GM12878 (cell line): Measurements from ENCODE around the gene CACNG5. TPM values are rescaled to one million over a fixed set of nuclear protein-coding genes. Genes with fewer than 3 reads are reported as not detected.

Experiments
- ATAC-seq: fragments of 200-7000 bp; cut with Tn5 transposase; 3 replicates; pipeline ENCODE4 v1.9.1; 2020; ENCODE audit warnings: mild to moderate bottlenecking, moderate library complexity
- BruUV-seq: library from RNA; stranded (reverse); fragments of 400-500 nt; replicated peaks from 2 replicates; lab custom pipeline; 2021; lab: Mats Ljungman, UMichigan
- CTCF ChIA-PET: fragments of 300-600 bp; sonication (Branson Sonifier 250); formaldehyde crosslinking; extraction: SDS; loops from one replicate; lab custom pipeline; 2021; ENCODE audit warnings: inconsistent platforms; lab: Yijun Ruan, JAX
- POLR2A ChIA-PET: fragments of 350-600 bp; formaldehyde crosslinking; extraction: SDS; loops from one replicate; lab custom pipeline; 2021; ENCODE audit warnings: inconsistent platforms; lab: Charles Lee
- RAD21 ChIA-PET: fragments of 300-600 bp; sonication (Branson Sonifier 250); formaldehyde crosslinking; loops from one replicate; lab custom pipeline; 2023; ENCODE audit warnings: antibody characterized with exemption; ENCODE audit not compliant: unreplicated experiment; lab: Charles Lee
- SMC1A ChIA-PET: fragments of 300-600 bp; sonication (Branson Sonifier 250); formaldehyde crosslinking; loops from one replicate; lab custom pipeline; 2023; ENCODE audit not compliant: unreplicated experiment, uncharacterized antibody; lab: Charles Lee
- DNase-seq: peaks from one replicate; pipeline ENCODE4 v3.0.0-alpha.2; 2011; ENCODE audit warnings: low read depth, low spot score
- FAIRE-seq: peaks from 3 replicates; lab custom pipeline; 2011; peaks lifted over from hg19 to GRCh38; lab: Jason Lieb, UNC
- H2AFZ ChIP-seq: 2 replicates; pipeline ENCODE4 v1.6.0; 2011; ENCODE audit warnings: low read depth, low read length, control low read depth; ENCODE audit not compliant: control insufficient read depth
- H3K27ac ChIP-seq: 2 replicates; pipeline ENCODE4 v1.5.1; 2011; ENCODE audit warnings: control low read depth; ENCODE audit not compliant: control insufficient read depth, insufficient read depth
- H3K27me3 ChIP-seq, 2 experiments: replicated peaks in 1 of 2; 2 replicates each; pipeline versions ENCODE4 v1.6.0 to v1.6.1; 2011; ENCODE audit warnings: low read length in 1 of 2; ENCODE audit not compliant: control insufficient read depth in 2 of 2, insufficient read depth in 2 of 2
- H3K36me3 ChIP-seq, 2 experiments: 2 replicates each; pipeline ENCODE4 v1.5.1; 2011; ENCODE audit warnings: low read length in 1 of 2; ENCODE audit not compliant: control insufficient read depth in 2 of 2, insufficient read depth in 2 of 2
- H3K4me1 ChIP-seq: 2 replicates; pipeline ENCODE4 v1.6.1; 2011; ENCODE audit warnings: mild to moderate bottlenecking, low read length, moderate library complexity, mixed read lengths; ENCODE audit not compliant: control insufficient read depth, insufficient read depth
- H3K4me2 ChIP-seq: 2 replicates; pipeline ENCODE4 v1.6.0; 2011; ENCODE audit warnings: control low read depth; ENCODE audit not compliant: control insufficient read depth, insufficient read depth
- H3K4me3 ChIP-seq: fragments of 200-600 bp; sonication (generic); 2 replicates; pipeline ENCODE4 v1.5.1; 2016
- H3K79me2 ChIP-seq: 2 replicates; pipeline ENCODE4 v1.6.0; 2011; ENCODE audit warnings: low read length; ENCODE audit not compliant: control insufficient read depth, insufficient read depth
- H3K9ac ChIP-seq: 2 replicates; pipeline ENCODE4 v1.8.0; 2011; ENCODE audit warnings: low read length, control low read depth, mixed read lengths; ENCODE audit not compliant: control insufficient read depth, insufficient read depth
- H3K9me3 ChIP-seq: replicated peaks from 3 replicates; pipeline ENCODE4 v1.5.1; 2011; ENCODE audit warnings: mild to moderate bottlenecking, low read length; ENCODE audit not compliant: control insufficient read depth, insufficient read depth
- H4K20me1 ChIP-seq: 2 replicates; pipeline ENCODE4 v1.6.0; 2011; ENCODE audit not compliant: control insufficient read depth, insufficient read depth
- BHLHE40 ChIP-seq, 2 experiments: fragments of 450-650 bp in 1 of 2; IDR thresholded peaks; 2 replicates each; pipeline ENCODE4 v1.6.1; 2011 to 2017; ENCODE audit warnings: low read depth in 2 of 2, borderline replicate concordance in 1 of 2, improper control_type of control experiment in 1 of 2, low read length in 1 of 2, mild to moderate bottlenecking in 1 of 2
- CREB1 ChIP-seq: IDR thresholded peaks from 2 replicates; pipeline ENCODE4 v1.6.1; 2012; ENCODE audit warnings: low read depth, mild to moderate bottlenecking, inconsistent platforms
- JUNB ChIP-seq: IDR thresholded peaks from 2 replicates; pipeline ENCODE4 v1.6.1; 2016; ENCODE audit warnings: antibody characterized with exemption, mild to moderate bottlenecking
- MTA2 ChIP-seq: fragments of 450-650 bp; IDR thresholded peaks from 2 replicates; pipeline ENCODE4 v1.6.1; 2016; ENCODE audit warnings: low read depth, mild to moderate bottlenecking, moderate library complexity
- NFYB ChIP-seq: IDR thresholded peaks from 2 replicates; pipeline ENCODE4 v1.6.1; 2011; ENCODE audit warnings: low read depth, mild to moderate bottlenecking, low read length, improper control_type of control experiment, moderate library complexity; ENCODE audit not compliant: insufficient read depth
- NR2F1 ChIP-seq: fragments of 450-650 bp; conservative IDR thresholded peaks from 2 replicates; pipeline ENCODE4 v1.6.1; 2017; ENCODE audit warnings: mild to moderate bottlenecking
- SMAD1 ChIP-seq: fragments of 450-650 bp; IDR thresholded peaks from 2 replicates; pipeline ENCODE4 v1.6.1; 2018; ENCODE audit warnings: mild to moderate bottlenecking, low read depth; ENCODE audit not compliant: partially characterized antibody
- ZNF274 ChIP-seq: IDR thresholded peaks from one replicate; pipeline ENCODE4 v1.8.0; 2011; ENCODE audit not compliant: insufficient read length, insufficient read depth
- WGBS: methylation state at CpG from one replicate; pipeline ENCODE4 v1.1.6; 2016; ENCODE audit warnings: low lambda C conversion rate; ENCODE audit not compliant: insufficient replicate concordance, insufficient coverage; ENCODE audit errors: missing lambda C conversion rate; 5-methylcytosine and 5-hydroxymethylcytosine counted together
- in situ Hi-C: fragments of 300-500 bp; cut with MboI; formaldehyde crosslinking; loops from 9 replicates; pipeline ENCODE4 v1.14.3; 2018; ENCODE audit warnings: mixed read lengths
- intact Hi-C: fragments of 100-400 bp; cut with micrococcal nuclease; formaldehyde crosslinking; loops from one replicate; pipeline ENCODE4 v1.14.2; 2022; ENCODE audit not compliant: unreplicated experiment
- polyA plus RNA-seq, 11 experiments: library from polyadenylated mRNA; depleted of rRNA in 4 of 11; unstranded in 6 of 11; stranded (reverse) in 5 of 11; fragments of >200 nt; fragmentation: Nextera tagmentation in 4 of 11; fragmentation: Illumina TruSeq in 1 of 11; extraction: Ambion mirVana in 4 of 11; extraction: Trizol in 1 of 11; gene quantifications; 1 replicate in 1 of 11; 2 replicates in 10 of 11; pipeline versions ENCODE4 v1.2.1 to v1.2.3, GENCODE V29; 2011 to 2016; ENCODE audit warnings: inconsistent platforms in 2 of 11, missing spikeins in 2 of 11, low read depth in 1 of 11
- total RNA-seq, 4 experiments: library from RNA; depleted of rRNA in 3 of 4; stranded (reverse); fragments of >200 nt in 3 of 4; fragmentation: Illumina TruSeq in 1 of 4; extraction: Trizol in 1 of 4; gene quantifications; 2 replicates each; pipeline versions ENCODE4 v1.2.1 to v1.2.3, GENCODE V29; 2013 to 2021
- TF ChIP-seq, protein P1 (sequence below): fragments of 450-650 bp; IDR thresholded peaks from 2 replicates; pipeline ENCODE4 v1.6.1; 2016; ENCODE audit warnings: mild to moderate bottlenecking, moderate library complexity, borderline replicate concordance
- TF ChIP-seq, protein P2 (sequence below): fragments of 450-650 bp; formaldehyde crosslinking; IDR thresholded peaks from 2 replicates; pipeline ENCODE4 v1.4.0; 2022; ENCODE audit warnings: mild to moderate bottlenecking, moderate library complexity

The CACNG5 gene
- total and polyA plus RNA-seq, 10 of the 15 experiments (the other 5 are each of a cell fraction or from before 2014, with no cell fraction given): not detected

- Histone ChIP-seq H3K27me3 (peaks cover 0 to 2% of the 10 kb centered on the region in 2 experiments; a peak in 2 of 4 replicates), H3K4me1 (no peaks in the 10 kb centered on the region), H2AFZ (no peak overlapping the region), H3K4me2 (no peak overlapping the region), H3K36me3 (no peaks in the 10 kb centered on the region), H4K20me1 (no peaks in the 10 kb centered on the region), H3K79me2 (no peaks in the 10 kb centered on the region), H3K9ac (no peak overlapping the region), H3K27ac (no peak overlapping the region), H3K4me3 (no peak overlapping the region), H3K9me3 (no peaks in the 10 kb centered on the region)
- in situ Hi-C loops: no loop called here
- ATAC-seq (no peak), FAIRE-seq (no peak), DNase-seq (no peak)
- BruUV-seq: no TSS peak
- ChIA-PET CTCF (interaction anchor here (0.7 kb wide), 1 partner anchor 10 kb away, joined by 3 read pairs; no protein-coding TSS in a partner anchor), SMC1A (no interaction called here), POLR2A (no interaction called here), RAD21 (no interaction called here)
- no peak for TF ChIP-seq NFYB
- no peak for TF ChIP-seq NR2F1
- no peak for TF ChIP-seq MTA2
- TF ChIP-seq BHLHE40 (IDR thresholded peaks at IDR 0.05; ENCODE audit: borderline replicate concordance in 1 of 2, low read depth in 2 of 2, low read length in 1 of 2): no peak
- 52% methylated on average over 5 of the region's 5 CpGs for WGBS
- intact Hi-C loops: no loop called here
Observed at GRCh38 chr17:66893863-66894262, 58.9 kb downstream of the CACNG5 start.

DNA sequence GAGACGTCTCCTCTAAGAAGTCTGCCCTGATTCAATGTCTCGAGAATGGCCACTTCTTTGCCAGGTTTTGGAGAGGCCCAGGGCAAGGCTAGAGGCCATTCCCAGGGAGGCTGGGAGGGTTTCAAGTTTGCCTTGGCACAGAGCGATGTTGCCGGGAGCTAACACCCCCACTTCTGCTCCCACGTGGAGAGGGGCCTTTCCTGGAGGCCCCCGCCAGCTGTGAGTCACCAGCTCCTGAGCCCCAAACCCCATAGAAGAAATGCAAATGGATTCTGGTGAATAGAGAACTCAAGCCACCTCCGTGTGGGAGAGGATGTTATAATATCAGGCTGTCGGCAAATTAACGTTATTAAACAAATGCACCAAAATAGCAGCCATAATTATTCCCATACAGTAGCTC, 62.2 kb downstream of the CACNG5 start:
- ChIA-PET CTCF (interaction anchor here (0.6 to 3.0 kb wide), 5 partner anchors 12 to 305 kb away, joined by 3 to 7 read pairs (median 4); no protein-coding TSS in a partner anchor), SMC1A (interaction anchor here (1.0 to 1.2 kb wide), 2 partner anchors 182 to 703 kb away, joined by 3 to 4 read pairs; no protein-coding TSS in a partner anchor), POLR2A (no interaction called here), RAD21 (interaction anchor here (1.5 kb wide), 1 partner anchor 169 kb away, joined by 6 read pairs; no protein-coding TSS in a partner anchor)
- no peak overlapping the region for H3K27ac ChIP-seq
- in situ Hi-C loops: no loop called here
- no peak for FAIRE-seq
- H3K4me1 ChIP-seq: no peaks in the 10 kb centered on the region
- H3K4me3 ChIP-seq: no peak overlapping the region
- WGBS: 36% methylated on average over 9 of the region's 9 CpGs
- BruUV-seq: no TSS peak
- ATAC-seq: no peak
- H4K20me1 ChIP-seq: no peaks in the 10 kb centered on the region
- intact Hi-C loops: no loop called here
- H3K4me2 ChIP-seq: no peak overlapping the region
- no peaks in the 10 kb centered on the region for H3K79me2 ChIP-seq
- no peak overlapping the region for H2AFZ ChIP-seq
- no peak overlapping the region for H3K9ac ChIP-seq
- no peaks in the 10 kb centered on the region for H3K9me3 ChIP-seq
- peaks cover 0 to 2% of the 10 kb centered on the region in 2 experiments; a peak in 2 of 4 replicates for H3K27me3 ChIP-seq
- DNase-seq: no peak
- no peaks in the 10 kb centered on the region for H3K36me3 ChIP-seq
- TF ChIP-seq, protein P1, sequence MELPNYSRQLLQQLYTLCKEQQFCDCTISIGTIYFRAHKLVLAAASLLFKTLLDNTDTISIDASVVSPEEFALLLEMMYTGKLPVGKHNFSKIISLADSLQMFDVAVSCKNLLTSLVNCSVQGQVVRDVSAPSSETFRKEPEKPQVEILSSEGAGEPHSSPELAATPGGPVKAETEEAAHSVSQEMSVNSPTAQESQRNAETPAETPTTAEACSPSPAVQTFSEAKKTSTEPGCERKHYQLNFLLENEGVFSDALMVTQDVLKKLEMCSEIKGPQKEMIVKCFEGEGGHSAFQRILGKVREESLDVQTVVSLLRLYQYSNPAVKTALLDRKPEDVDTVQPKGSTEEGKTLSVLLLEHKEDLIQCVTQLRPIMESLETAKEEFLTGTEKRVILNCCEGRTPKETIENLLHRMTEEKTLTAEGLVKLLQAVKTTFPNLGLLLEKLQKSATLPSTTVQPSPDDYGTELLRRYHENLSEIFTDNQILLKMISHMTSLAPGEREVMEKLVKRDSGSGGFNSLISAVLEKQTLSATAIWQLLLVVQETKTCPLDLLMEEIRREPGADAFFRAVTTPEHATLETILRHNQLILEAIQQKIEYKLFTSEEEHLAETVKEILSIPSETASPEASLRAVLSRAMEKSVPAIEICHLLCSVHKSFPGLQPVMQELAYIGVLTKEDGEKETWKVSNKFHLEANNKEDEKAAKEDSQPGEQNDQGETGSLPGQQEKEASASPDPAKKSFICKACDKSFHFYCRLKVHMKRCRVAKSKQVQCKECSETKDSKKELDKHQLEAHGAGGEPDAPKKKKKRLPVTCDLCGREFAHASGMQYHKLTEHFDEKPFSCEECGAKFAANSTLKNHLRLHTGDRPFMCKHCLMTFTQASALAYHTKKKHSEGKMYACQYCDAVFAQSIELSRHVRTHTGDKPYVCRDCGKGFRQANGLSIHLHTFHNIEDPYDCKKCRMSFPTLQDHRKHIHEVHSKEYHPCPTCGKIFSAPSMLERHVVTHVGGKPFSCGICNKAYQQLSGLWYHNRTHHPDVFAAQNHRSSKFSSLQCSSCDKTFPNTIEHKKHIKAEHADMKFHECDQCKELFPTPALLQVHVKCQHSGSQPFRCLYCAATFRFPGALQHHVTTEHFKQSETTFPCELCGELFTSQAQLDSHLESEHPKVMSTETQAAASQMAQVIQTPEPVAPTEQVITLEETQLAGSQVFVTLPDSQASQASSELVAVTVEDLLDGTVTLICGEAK: no peak
- no peak for TF ChIP-seq SMAD1
- TF ChIP-seq, protein P2, sequence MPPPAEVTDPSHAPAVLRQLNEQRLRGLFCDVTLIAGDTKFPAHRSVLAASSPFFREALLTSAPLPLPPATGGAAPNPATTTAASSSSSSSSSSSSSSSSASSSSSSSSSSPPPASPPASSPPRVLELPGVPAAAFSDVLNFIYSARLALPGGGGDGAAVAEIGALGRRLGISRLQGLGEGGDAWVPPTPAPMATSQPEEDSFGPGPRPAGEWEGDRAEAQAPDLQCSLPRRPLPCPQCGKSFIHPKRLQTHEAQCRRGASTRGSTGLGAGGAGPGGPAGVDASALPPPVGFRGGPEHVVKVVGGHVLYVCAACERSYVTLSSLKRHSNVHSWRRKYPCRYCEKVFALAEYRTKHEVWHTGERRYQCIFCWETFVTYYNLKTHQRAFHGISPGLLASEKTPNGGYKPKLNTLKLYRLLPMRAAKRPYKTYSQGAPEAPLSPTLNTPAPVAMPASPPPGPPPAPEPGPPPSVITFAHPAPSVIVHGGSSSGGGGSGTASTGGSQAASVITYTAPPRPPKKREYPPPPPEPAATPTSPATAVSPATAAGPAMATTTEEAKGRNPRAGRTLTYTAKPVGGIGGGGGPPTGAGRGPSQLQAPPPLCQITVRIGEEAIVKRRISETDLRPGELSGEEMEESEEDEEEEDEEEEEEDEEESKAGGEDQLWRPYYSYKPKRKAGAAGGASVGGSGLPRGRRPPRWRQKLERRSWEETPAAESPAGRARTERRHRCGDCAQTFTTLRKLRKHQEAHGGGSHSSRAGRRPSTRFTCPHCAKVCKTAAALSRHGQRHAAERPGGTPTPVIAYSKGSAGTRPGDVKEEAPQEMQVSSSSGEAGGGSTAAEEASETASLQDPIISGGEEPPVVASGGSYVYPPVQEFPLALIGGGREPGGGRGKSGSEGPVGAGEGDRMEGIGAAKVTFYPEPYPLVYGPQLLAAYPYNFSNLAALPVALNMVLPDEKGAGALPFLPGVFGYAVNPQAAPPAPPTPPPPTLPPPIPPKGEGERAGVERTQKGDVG (CRISPR knock-in tag): no peak
- TF ChIP-seq JUNB: no peak
- no peak for TF ChIP-seq CREB1
- TF ChIP-seq ZNF274: no peak
